Measurements from ENCODE around the gene CASD1.

- TF ChIP-seq, protein P1, sequence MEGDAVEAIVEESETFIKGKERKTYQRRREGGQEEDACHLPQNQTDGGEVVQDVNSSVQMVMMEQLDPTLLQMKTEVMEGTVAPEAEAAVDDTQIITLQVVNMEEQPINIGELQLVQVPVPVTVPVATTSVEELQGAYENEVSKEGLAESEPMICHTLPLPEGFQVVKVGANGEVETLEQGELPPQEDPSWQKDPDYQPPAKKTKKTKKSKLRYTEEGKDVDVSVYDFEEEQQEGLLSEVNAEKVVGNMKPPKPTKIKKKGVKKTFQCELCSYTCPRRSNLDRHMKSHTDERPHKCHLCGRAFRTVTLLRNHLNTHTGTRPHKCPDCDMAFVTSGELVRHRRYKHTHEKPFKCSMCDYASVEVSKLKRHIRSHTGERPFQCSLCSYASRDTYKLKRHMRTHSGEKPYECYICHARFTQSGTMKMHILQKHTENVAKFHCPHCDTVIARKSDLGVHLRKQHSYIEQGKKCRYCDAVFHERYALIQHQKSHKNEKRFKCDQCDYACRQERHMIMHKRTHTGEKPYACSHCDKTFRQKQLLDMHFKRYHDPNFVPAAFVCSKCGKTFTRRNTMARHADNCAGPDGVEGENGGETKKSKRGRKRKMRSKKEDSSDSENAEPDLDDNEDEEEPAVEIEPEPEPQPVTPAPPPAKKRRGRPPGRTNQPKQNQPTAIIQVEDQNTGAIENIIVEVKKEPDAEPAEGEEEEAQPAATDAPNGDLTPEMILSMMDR (IDR thresholded peaks at IDR 0.05) = no peak
- TF ChIP-seq EP300 (IDR thresholded peaks at IDR 0.05) = no peak
- no peak for TF ChIP-seq POLR2A (IDR thresholded peaks at IDR 0.05)
Measured at GRCh38 chr7:94513565-94513860, 3.9 kb downstream of the CASD1 start.

Data from tibial nerve (tissue), 4 donors.